ENCODE results near the gene SMIM5. TPM values are rescaled to one million over a fixed set of nuclear protein-coding genes. Genes with fewer than 3 reads are reported as not detected.

Gene SMIM5
- total RNA-seq, 1 donor from 2014 or later, result 2.7 TPM

DNA sequence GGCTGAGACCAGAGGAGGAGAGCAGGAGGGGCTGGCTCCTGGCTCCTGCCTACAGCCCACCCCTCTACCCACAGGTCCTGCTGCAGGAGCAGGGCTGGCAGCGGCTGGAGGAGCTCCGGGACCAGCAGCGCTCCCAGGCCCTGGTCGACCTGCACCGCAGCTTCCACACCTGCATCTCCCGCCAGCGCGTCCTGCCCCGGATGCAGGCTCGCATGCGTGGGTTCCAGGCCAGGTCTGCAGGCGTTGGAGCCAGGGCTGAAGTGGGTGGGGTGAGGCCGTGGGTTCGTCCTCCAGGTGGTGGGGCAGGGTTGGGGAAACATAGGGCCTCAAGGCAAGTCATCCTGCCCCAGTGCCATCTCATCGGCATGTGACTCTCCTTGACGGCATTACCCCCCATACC lies 27.4 kb upstream of the SMIM5 start:
- H3K4me3 ChIP-seq, result no peak overlapping the region
- H3K36me3 ChIP-seq, result peaks cover 15% of the 10 kb centered on the region
- DNase-seq, result no peak
- H3K4me1 ChIP-seq, result no peaks in the 10 kb centered on the region
- TF ChIP-seq, protein P1, sequence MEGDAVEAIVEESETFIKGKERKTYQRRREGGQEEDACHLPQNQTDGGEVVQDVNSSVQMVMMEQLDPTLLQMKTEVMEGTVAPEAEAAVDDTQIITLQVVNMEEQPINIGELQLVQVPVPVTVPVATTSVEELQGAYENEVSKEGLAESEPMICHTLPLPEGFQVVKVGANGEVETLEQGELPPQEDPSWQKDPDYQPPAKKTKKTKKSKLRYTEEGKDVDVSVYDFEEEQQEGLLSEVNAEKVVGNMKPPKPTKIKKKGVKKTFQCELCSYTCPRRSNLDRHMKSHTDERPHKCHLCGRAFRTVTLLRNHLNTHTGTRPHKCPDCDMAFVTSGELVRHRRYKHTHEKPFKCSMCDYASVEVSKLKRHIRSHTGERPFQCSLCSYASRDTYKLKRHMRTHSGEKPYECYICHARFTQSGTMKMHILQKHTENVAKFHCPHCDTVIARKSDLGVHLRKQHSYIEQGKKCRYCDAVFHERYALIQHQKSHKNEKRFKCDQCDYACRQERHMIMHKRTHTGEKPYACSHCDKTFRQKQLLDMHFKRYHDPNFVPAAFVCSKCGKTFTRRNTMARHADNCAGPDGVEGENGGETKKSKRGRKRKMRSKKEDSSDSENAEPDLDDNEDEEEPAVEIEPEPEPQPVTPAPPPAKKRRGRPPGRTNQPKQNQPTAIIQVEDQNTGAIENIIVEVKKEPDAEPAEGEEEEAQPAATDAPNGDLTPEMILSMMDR (IDR thresholded peaks at IDR 0.05), result no peak
- H3K9me3 ChIP-seq, result no peaks in the 10 kb centered on the region
- no peaks in the 10 kb centered on the region for H3K27me3 ChIP-seq (ENCODE audit: low read depth)
- ATAC-seq, result no peak
- intact Hi-C loops (cut with DNase I), result no loop called here
- no peak overlapping the region for H3K27ac ChIP-seq

DNA sequence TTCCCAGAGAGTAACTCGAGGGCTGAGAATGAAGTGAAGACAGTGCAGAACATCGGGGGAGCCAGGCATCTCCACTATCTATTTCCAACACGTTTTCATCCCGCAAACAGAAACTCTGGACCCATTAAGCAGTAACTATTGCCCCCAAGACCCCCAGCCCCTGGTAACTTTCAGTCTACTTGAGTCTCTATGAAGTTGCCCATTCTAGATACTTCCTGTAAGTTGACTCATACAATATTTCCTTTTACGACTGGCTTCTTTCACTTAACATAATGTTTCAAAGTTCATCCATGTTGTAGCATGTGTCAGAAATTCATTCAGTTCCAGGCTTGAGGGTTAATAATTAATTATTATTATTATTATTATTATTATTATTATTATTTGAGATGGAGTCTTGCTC lies 26.1 kb upstream of the SMIM5 start:
- no peak overlapping the region for H3K4me3 ChIP-seq
- H3K27ac ChIP-seq, result no peak overlapping the region
- intact Hi-C loops (cut with DNase I), result no loop called here
- ATAC-seq (no peak), DNase-seq (no peak)
- no peaks in the 10 kb centered on the region for H3K4me1 ChIP-seq
- no peaks in the 10 kb centered on the region for H3K27me3 ChIP-seq (ENCODE audit: low read depth)
- no peaks in the 10 kb centered on the region for H3K9me3 ChIP-seq
- H3K36me3 ChIP-seq, result peaks cover 27% of the 10 kb centered on the region
- TF ChIP-seq, protein P1 (IDR thresholded peaks at IDR 0.05), result no peak

DNA sequence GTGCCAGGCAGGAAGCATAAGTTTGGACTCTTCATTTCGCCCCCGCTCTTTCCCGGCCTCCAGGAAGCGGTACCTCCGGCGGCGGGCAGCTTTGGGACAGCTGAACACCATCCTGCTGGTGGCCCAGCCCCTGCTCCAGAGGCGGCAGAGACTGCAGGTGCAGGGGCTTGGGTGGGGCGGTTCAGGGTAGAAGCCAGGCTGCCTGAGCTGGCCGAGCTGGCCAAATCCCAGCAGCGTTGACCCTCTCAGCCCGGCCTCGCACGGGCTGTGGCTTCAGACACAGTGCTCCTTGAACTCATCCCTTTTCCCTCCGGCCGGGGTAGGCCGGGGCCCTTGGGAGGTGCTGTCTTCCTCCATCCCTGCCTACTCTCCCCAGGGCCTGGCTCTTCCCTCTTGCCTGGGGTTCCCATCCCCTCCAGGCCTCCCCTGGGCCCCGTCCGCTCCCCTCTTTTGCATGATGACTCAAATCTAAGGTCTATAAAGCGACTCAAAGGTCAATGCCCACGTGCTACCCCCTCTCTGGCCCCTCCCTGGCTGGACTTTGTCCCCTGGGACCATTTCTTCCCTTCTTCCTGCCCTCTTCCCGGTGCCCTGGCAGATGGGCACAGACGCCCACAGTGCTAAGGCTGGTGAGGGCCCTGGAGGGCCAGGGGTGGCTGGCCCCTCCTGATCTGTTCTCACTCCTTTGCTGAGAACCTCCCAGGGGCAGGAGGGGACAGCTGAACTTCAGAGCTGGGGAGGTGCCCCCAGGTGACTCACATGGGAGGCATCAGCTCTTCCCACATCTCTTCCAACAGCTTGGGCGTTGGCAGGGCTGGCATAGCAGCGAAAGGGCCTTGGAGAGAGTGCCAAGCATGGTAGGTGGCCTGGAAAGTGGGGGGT lies 22.9 kb upstream of the SMIM5 start:
- Histone ChIP-seq H3K27ac (no peak overlapping the region), H3K9me3 (no peaks in the 10 kb centered on the region), H3K4me1 (no peaks in the 10 kb centered on the region), H3K36me3 (peaks cover 59% of the 10 kb centered on the region), H3K4me3 (no peak overlapping the region), H3K27me3 (ENCODE audit: low read depth) (no peaks in the 10 kb centered on the region)
- DNase-seq (no peak), ATAC-seq (no peak)
- TF ChIP-seq, protein P1 (IDR thresholded peaks at IDR 0.05), result no peak
- intact Hi-C loops (cut with DNase I), result no loop called here

DNA sequence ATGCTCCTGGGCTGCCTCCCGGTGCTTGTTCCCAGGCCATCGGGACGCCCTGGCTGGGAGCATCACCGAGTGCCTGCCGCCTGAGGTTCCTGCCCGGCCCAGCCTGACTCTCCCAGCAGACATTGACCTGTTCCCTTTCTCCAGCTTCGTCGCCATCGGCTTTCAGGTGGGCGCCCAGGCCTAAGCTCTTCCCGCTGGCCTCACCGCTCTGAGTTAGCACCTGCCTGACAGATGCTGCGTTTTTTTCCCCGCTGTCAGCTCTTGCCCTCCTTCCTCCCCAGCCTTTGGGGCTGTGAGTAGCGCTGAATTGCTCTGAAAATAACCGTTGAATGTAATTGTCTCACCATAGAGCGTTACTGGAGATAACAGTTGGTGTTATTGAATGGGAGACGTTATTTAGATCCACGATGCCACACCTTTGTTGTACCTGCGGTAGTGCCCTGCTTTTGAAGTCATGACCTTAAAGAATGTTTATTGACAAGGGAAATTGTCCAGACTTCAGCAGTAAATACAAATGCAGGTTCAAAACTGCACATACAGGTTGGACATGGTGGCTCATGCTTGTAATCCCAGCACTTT lies 21.3 kb upstream of the SMIM5 start:
- no peak for DNase-seq
- H3K27ac ChIP-seq, result no peak overlapping the region
- intact Hi-C loops (cut with DNase I), result no loop called here
- peaks cover 73% of the 10 kb centered on the region for H3K36me3 ChIP-seq
- H3K4me3 ChIP-seq, result no peak overlapping the region
- H3K4me1 ChIP-seq, result no peaks in the 10 kb centered on the region
- TF ChIP-seq, protein P1 (IDR thresholded peaks at IDR 0.05), result no peak
- H3K27me3 ChIP-seq (ENCODE audit: low read depth), result no peaks in the 10 kb centered on the region
- no peaks in the 10 kb centered on the region for H3K9me3 ChIP-seq
- ATAC-seq, result no peak

DNA sequence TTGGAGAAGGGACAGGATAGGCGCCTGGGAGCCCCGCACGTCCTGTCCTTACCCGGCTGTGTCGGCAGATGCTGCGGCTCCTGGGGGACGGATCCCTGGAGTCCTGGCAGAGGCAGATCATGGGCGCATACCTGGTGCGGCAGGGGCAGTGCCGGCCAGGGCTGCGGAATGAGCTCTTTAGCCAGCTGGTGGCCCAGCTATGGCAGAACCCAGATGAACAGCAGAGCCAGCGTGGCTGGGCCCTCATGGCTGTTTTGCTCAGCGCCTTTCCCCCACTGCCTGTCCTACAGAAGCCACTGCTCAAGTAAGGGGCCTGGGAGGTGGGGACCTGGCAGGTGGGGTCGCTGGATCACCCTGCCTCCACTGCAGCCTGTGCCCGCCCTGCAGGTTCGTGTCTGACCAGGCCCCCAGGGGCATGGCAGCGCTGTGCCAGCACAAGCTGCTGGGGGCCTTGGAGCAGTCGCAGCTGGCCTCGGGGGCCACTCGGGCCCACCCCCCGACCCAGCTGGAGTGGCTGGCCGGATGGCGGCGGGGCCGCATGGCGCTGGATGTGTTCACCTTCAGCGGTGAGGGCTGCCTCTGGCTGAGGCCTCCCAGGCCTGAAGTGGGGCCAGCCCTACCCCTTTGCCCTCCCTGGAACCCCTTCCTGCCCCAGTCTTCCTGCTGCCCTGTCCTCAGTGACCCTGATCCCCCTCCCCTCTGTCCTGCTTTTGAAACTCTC lies 20.2 kb upstream of the SMIM5 start:
- Histone ChIP-seq H3K4me3 (no peak overlapping the region), H3K27ac (no peak overlapping the region), H3K36me3 (peaks cover 81% of the 10 kb centered on the region), H3K9me3 (no peaks in the 10 kb centered on the region), H3K27me3 (ENCODE audit: low read depth) (no peaks in the 10 kb centered on the region), H3K4me1 (no peaks in the 10 kb centered on the region)
- intact Hi-C loops (cut with DNase I), result no loop called here
- ATAC-seq (no peak), DNase-seq (no peak)
- TF ChIP-seq, protein P1 (IDR thresholded peaks at IDR 0.05), result no peak
